OCI-LY3 (cell line): Measurements from ENCODE around the gene AATF.

Source experiments
- EZH2phosphoT487 ChIP-seq: fragments of 200-600 bp; shearing (Covaris generic); IDR thresholded peaks from 2 replicates; pipeline ENCODE4 v1.6.1; 2018; ENCODE audit warnings: antibody characterized with exemption, mixed run types, low read depth
- TF ChIP-seq, protein P1 (sequence below): fragments of 200-600, 300-600 bp; sonication (generic); IDR thresholded peaks from 2 replicates; pipeline ENCODE4 v1.5.1; 2014; ENCODE audit warnings: antibody characterized with exemption, low read length, low read depth

DNA sequence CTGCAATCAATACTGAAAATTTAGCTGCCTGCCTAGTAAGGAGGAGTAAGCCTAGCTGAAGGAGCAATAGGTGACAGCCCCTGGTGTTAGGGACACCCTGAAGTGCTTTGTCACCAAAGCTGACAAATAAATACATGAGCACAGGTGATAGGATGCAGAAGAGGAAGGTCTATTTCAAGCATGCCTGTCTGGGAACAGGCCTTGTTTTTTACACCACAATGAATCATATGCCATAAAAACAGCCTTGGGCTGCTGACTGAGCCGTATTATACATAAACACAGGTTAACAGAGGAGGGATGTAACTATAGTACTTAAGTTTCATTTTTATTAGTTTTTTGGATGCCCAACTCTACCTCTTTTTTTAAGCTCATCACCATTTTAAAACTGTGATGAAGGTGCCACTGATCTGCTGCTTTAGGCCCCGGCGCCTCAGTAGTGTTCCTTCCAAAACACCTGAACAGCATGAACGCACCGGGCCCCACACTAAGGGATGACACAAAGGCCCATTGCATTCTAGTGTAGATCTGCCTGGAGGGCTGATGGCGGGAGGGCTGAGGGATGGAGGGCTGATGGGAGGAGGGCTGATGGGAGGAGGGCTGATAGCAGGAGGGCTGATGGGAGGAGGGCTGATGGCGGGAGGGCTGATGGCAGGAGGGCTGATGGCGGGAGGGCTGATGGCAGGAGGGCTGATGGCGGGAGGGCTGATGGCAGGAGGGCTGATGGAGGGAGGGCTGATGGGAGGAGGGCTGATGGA is 150.3 kb downstream of the AATF start:
- TF ChIP-seq, protein P1, sequence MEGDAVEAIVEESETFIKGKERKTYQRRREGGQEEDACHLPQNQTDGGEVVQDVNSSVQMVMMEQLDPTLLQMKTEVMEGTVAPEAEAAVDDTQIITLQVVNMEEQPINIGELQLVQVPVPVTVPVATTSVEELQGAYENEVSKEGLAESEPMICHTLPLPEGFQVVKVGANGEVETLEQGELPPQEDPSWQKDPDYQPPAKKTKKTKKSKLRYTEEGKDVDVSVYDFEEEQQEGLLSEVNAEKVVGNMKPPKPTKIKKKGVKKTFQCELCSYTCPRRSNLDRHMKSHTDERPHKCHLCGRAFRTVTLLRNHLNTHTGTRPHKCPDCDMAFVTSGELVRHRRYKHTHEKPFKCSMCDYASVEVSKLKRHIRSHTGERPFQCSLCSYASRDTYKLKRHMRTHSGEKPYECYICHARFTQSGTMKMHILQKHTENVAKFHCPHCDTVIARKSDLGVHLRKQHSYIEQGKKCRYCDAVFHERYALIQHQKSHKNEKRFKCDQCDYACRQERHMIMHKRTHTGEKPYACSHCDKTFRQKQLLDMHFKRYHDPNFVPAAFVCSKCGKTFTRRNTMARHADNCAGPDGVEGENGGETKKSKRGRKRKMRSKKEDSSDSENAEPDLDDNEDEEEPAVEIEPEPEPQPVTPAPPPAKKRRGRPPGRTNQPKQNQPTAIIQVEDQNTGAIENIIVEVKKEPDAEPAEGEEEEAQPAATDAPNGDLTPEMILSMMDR = no peak
- TF ChIP-seq EZH2phosphoT487 = no peak
